ENCODE results near the gene HMCN1.

Gene HMCN1

DNA sequence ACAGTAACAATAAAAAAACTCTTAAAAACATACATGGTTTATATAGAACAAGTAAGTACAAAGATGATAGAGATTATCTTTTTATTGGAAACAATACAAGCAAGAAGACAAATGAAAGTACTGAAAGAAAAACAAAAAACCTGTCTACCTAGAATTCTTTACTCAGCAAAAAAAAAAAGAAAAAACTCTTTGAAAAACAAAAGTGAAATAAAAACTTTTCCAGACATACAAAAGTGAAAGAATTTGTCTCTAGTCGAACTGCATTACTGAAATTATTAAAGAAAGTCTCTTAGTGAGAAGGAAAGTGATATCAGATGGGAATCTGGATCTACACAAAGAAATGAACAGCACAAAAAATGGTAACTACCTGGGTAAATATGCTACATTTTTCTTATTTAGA lies 2.7 kb upstream of the HMCN1 start:
- H4K20me1 ChIP-seq (ENCODE audit: insufficient read depth, low read length): no peaks in the 10 kb centered on the region
- no peaks in the 10 kb centered on the region for H3K9me2 ChIP-seq (ENCODE audit: low read depth, low read length)
- no peak overlapping the region for H3K4me2 ChIP-seq (ENCODE audit: low read length)
- H3K4me1 ChIP-seq (ENCODE audit: insufficient read depth, low read length, severe bottlenecking): no peaks in the 10 kb centered on the region
- H3F3A ChIP-seq (ENCODE audit: insufficient read depth, low read length): no peaks in the 10 kb centered on the region
- H3K9me3 ChIP-seq (ENCODE audit: low read length): no peaks in the 10 kb centered on the region
- H3K9ac ChIP-seq (ENCODE audit: low read length): no peak overlapping the region
- H2AFZ ChIP-seq (ENCODE audit: low read length): no peak overlapping the region
- no peaks in the 10 kb centered on the region for H3K27me3 ChIP-seq (ENCODE audit: insufficient read depth, low read length)
- no peaks in the 10 kb centered on the region for H3K79me2 ChIP-seq (ENCODE audit: insufficient read depth, low read length)
- TF ChIP-seq CTCF (IDR thresholded peaks at IDR 0.05; ENCODE audit: low read length) (no peak), EZH2 (IDR thresholded peaks at IDR 0.05; ENCODE audit: borderline replicate concordance, low read length) (no peak)
- H3K4me3 ChIP-seq (ENCODE audit: low read depth, low read length, poor library complexity, severe bottlenecking): no peak overlapping the region
- H3K36me3 ChIP-seq (ENCODE audit: insufficient read depth, low read length): no peaks in the 10 kb centered on the region
- H3K27ac ChIP-seq (ENCODE audit: low read depth, low read length, poor library complexity, severe bottlenecking): no peak overlapping the region

DNA sequence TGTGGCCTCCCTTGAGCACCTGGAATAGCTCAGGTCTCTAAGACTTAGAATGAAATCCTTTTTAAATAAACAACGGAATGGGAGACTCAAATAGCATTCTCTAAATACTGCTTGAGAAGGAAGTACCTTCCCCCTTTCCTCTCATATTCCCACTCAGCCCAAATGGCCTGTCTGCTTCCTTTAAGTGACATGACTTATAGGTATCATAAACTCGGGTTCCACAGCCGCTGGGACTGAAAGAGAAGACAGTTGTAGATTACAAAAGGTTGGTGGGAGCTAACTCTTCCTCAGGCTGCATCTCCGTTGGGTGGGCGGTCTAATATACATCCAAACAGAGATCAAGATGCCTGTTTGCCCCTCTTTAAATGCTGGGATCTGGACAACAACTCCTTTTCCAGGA lies 1.2 kb upstream of the HMCN1 start:
- Histone ChIP-seq H3K9me3 (ENCODE audit: low read length) (no peaks in the 10 kb centered on the region), H3K9ac (ENCODE audit: low read length) (no peak overlapping the region), H3K79me2 (ENCODE audit: insufficient read depth, low read length) (no peaks in the 10 kb centered on the region), H3K27me3 (ENCODE audit: insufficient read depth, low read length) (no peaks in the 10 kb centered on the region), H3K36me3 (ENCODE audit: insufficient read depth, low read length) (no peaks in the 10 kb centered on the region), H3K9me2 (ENCODE audit: low read depth, low read length) (no peaks in the 10 kb centered on the region), H3F3A (ENCODE audit: insufficient read depth, low read length) (no peaks in the 10 kb centered on the region), H4K20me1 (ENCODE audit: insufficient read depth, low read length) (no peaks in the 10 kb centered on the region), H3K4me2 (ENCODE audit: low read length) (no peak overlapping the region), H3K27ac (ENCODE audit: low read depth, low read length, poor library complexity, severe bottlenecking) (no peak overlapping the region), H3K4me3 (ENCODE audit: low read depth, low read length, poor library complexity, severe bottlenecking) (no peak overlapping the region), H2AFZ (ENCODE audit: low read length) (no peak overlapping the region), H3K4me1 (ENCODE audit: insufficient read depth, low read length, severe bottlenecking) (no peaks in the 10 kb centered on the region)
- no peak for TF ChIP-seq CTCF (IDR thresholded peaks at IDR 0.05; ENCODE audit: low read length)
- TF ChIP-seq EZH2 (IDR thresholded peaks at IDR 0.05; ENCODE audit: borderline replicate concordance, low read length): no peak

GRCh38 chr1:185734929-185735700 lies 924 bp downstream of the HMCN1 start:
- H3K27me3 ChIP-seq (ENCODE audit: insufficient read depth, low read length): no peaks in the 10 kb centered on the region
- no peaks in the 10 kb centered on the region for H4K20me1 ChIP-seq (ENCODE audit: insufficient read depth, low read length)
- H3K9me2 ChIP-seq (ENCODE audit: low read depth, low read length): no peaks in the 10 kb centered on the region
- no peak overlapping the region for H3K27ac ChIP-seq (ENCODE audit: low read depth, low read length, poor library complexity, severe bottlenecking)
- no peak overlapping the region for H3K9ac ChIP-seq (ENCODE audit: low read length)
- no peaks in the 10 kb centered on the region for H3K36me3 ChIP-seq (ENCODE audit: insufficient read depth, low read length)
- H2AFZ ChIP-seq (ENCODE audit: low read length): no peak overlapping the region
- no peak for TF ChIP-seq CTCF (IDR thresholded peaks at IDR 0.05; ENCODE audit: low read length)
- TF ChIP-seq EZH2 (IDR thresholded peaks at IDR 0.05; ENCODE audit: borderline replicate concordance, low read length): no peak
- no peak overlapping the region for H3K4me3 ChIP-seq (ENCODE audit: low read depth, low read length, poor library complexity, severe bottlenecking)
- no peaks in the 10 kb centered on the region for H3F3A ChIP-seq (ENCODE audit: insufficient read depth, low read length)
- H3K9me3 ChIP-seq (ENCODE audit: low read length): no peaks in the 10 kb centered on the region
- no peak overlapping the region for H3K4me2 ChIP-seq (ENCODE audit: low read length)
- H3K4me1 ChIP-seq (ENCODE audit: insufficient read depth, low read length, severe bottlenecking): no peaks in the 10 kb centered on the region
- H3K79me2 ChIP-seq (ENCODE audit: insufficient read depth, low read length): no peaks in the 10 kb centered on the region
